HepG2 (cell line): ENCODE data around the gene MRPL38. TPM values are rescaled to one million over a fixed set of nuclear protein-coding genes. Genes with fewer than 3 reads are reported as not detected.

ENCODE experiments used
- CEBPZ ChIP-seq: IDR thresholded peaks from 2 replicates; pipeline ENCODE4 v1.6.1; 2012; ENCODE audit warnings: low read length, improper control_type of control experiment
- FOXO4 ChIP-seq: sonication (generic); formaldehyde crosslinking; conservative IDR thresholded peaks from 2 replicates; pipeline ENCODE4 v1.8.1; 2023; ENCODE audit warnings: missing genetic modification reagents
- GATA4 ChIP-seq: sonication (generic); IDR thresholded peaks from 2 replicates; pipeline ENCODE4 v1.6.1; 2016; ENCODE audit warnings: antibody characterized with exemption, low read depth, borderline replicate concordance
- HMG20B ChIP-seq: conservative IDR thresholded peaks from 2 replicates; pipeline ENCODE4 v1.6.1; 2016; ENCODE audit warnings: missing genetic modification reagents, missing compliant biosample characterization
- ISX ChIP-seq: sonication (generic); formaldehyde crosslinking; conservative IDR thresholded peaks from 2 replicates; pipeline ENCODE4 v1.5.0; 2020; ENCODE audit warnings: missing genetic modification reagents
- KLF9 ChIP-seq: IDR thresholded peaks from 2 replicates; pipeline ENCODE4 v1.6.1; 2016; ENCODE audit warnings: low read depth
- NFKB2 ChIP-seq: sonication (generic); formaldehyde crosslinking; IDR thresholded peaks from 2 replicates; pipeline ENCODE4 v1.4.0; 2020; ENCODE audit warnings: missing genetic modification reagents, borderline replicate concordance
- NFYB ChIP-seq: sonication (generic); formaldehyde crosslinking; IDR thresholded peaks from 2 replicates; pipeline ENCODE4 v1.4.0; 2020; ENCODE audit warnings: missing genetic modification reagents
- PHB2 ChIP-seq: fragments of 450-650 bp; IDR thresholded peaks from 2 replicates; pipeline ENCODE4 v1.6.1; 2018; ENCODE audit not compliant: partially characterized antibody
- SOX6 ChIP-seq, 2 experiments: fragments of 450-650 bp in 1 of 2; sonication (generic) in 1 of 2; formaldehyde crosslinking in 1 of 2; IDR thresholded peaks; 2 replicates each; pipeline versions ENCODE4 v1.4.0 to v1.6.1; 2017 to 2020; ENCODE audit warnings: antibody characterized with exemption in 1 of 2, mild to moderate bottlenecking in 1 of 2, missing genetic modification reagents in 1 of 2
- SYNCRIP ChIP-seq: fragments of 200-400 bp; formaldehyde crosslinking; IDR thresholded peaks from 2 replicates; pipeline ENCODE4 v1.6.1; 2018; ENCODE audit warnings: mild to moderate bottlenecking, low read depth, low read length; ENCODE audit not compliant: insufficient read depth
- TSC22D2 ChIP-seq: sonication (generic); formaldehyde crosslinking; IDR thresholded peaks from 2 replicates; pipeline ENCODE4 v1.5.1; 2020; ENCODE audit warnings: missing genetic modification reagents, mild to moderate bottlenecking, borderline replicate concordance
- ZGPAT ChIP-seq: IDR thresholded peaks from 2 replicates; pipeline ENCODE4 v1.6.1; 2016; ENCODE audit warnings: mild to moderate bottlenecking
- ZNF451 ChIP-seq: sonication (generic); formaldehyde crosslinking; IDR thresholded peaks from 2 replicates; pipeline ENCODE4 v1.5.0; 2020; ENCODE audit warnings: mild to moderate bottlenecking, missing genetic modification reagents
- ZNF460 ChIP-seq: sonication (generic); formaldehyde crosslinking; IDR thresholded peaks from 2 replicates; pipeline ENCODE4 v1.5.1; 2020; ENCODE audit warnings: missing genetic modification reagents, mild to moderate bottlenecking, borderline replicate concordance
- ZNF704 ChIP-seq: sonication (generic); formaldehyde crosslinking; IDR thresholded peaks from 2 replicates; pipeline ENCODE4 v1.8.1; 2023; ENCODE audit warnings: mild to moderate bottlenecking, inconsistent platforms, moderate library complexity, missing genetic modification reagents, borderline replicate concordance
- ZNF710 ChIP-seq: sonication (generic); formaldehyde crosslinking; IDR thresholded peaks from 2 replicates; pipeline ENCODE4 v1.5.0; 2020; ENCODE audit warnings: mild to moderate bottlenecking, missing genetic modification reagents, borderline replicate concordance
- ZNF768 ChIP-seq: sonication (generic); formaldehyde crosslinking; IDR thresholded peaks from 2 replicates; pipeline ENCODE4 v1.4.0; 2020; ENCODE audit warnings: missing genetic modification reagents
- polyA plus RNA-seq, 8 experiments: library from polyadenylated mRNA; depleted of rRNA in 3 of 8; stranded (reverse) in 7 of 8; unstranded in 1 of 8; fragments of >200 nt; fragmentation: Illumina TruSeq in 4 of 8; extraction: Trizol in 4 of 8; gene quantifications; 2 replicates each; pipeline versions ENCODE4 v1.2.1 to v1.2.3, GENCODE V29; 2011 to 2016; ENCODE audit warnings: low read depth in 4 of 8, missing spikeins in 1 of 8, mixed read lengths in 1 of 8; ENCODE audit not compliant: insufficient read depth in 1 of 8
- total RNA-seq, 5 experiments: library from RNA; depleted of rRNA; stranded (reverse); fragments of >200 nt; fragmentation: Illumina TruSeq; extraction: Trizol; gene quantifications; 2 replicates each; pipeline ENCODE4 v1.2.3, GENCODE V29; 2016; ENCODE audit warnings: low read depth in 1 of 5

Gene MRPL38
- total and polyA plus RNA-seq, 2 of the 13 experiments (the other 11 are each of a cell fraction or from before 2014, with no cell fraction given) = 83.7 to 125 TPM

- TF ChIP-seq ZNF460 (CRISPR knock-in tag) (peak; percentile 59; the same call in 1 of the 2 replicates), PHB2 (no peak), FOXO4 (CRISPR knock-in tag) (no peak), ZNF704 (peak; percentile 42; the same call in 1 of the 2 replicates), KLF9 (no peak; the same call in 1 of the 2 replicates), ZNF451 (CRISPR knock-in tag) (peak; percentile 66; the same call in 1 of the 2 replicates), ZNF768 (CRISPR knock-in tag) (peak; percentile 84; the same call in 1 of the 2 replicates), ZGPAT (CRISPR knock-in tag) (peak; percentile 98), ISX (CRISPR knock-in tag) (0 out of 2 replicates have a peak, but pooled peaks have one; percentile 41), ZNF710 (CRISPR knock-in tag) (peak; percentile 83), GATA4 (peak; percentile 32; the same call in 1 of the 2 replicates), HMG20B (CRISPR knock-in tag) (peak; percentile 39; the same call in 1 of the 2 replicates), NFKB2 (CRISPR knock-in tag) (peak; percentile 87; the same call in 1 of the 2 replicates), SOX6 (IDR thresholded peaks at IDR 0.05) (no peak), SOX6 (CRISPR knock-in tag; IDR thresholded peaks at IDR 0.05) (peak; percentile 98), NFYB (CRISPR knock-in tag) (no peak; the same call in 1 of the 2 replicates), SYNCRIP (no peak), CEBPZ (no peak), TSC22D2 (CRISPR knock-in tag) (peak; percentile 78; the same call in 1 of the 2 replicates)
These were observed 32.0 kb downstream of the MRPL38 start (continued) for GRCh38 chr17:75872434-75873351.
